Upper lobe of left lung (tissue), 4 donors: ENCODE data around the gene CHKA.

Source experiments
- EP300 ChIP-seq, 4 donors: sonication (generic); formaldehyde crosslinking; IDR thresholded peaks; one replicate each; pipeline ENCODE4 v1.5.1; 2017; ENCODE audit warnings: antibody characterized with exemption in 4 of 4, control low read depth in 2 of 4
- POLR2A ChIP-seq, 4 donors: fragments of 450-650 bp; IDR thresholded peaks; one replicate each; pipeline ENCODE4 v1.5.1; 2016 to 2017; ENCODE audit warnings: antibody characterized with exemption in 4 of 4, mild to moderate bottlenecking in 2 of 4
- POLR2AphosphoS5 ChIP-seq, 2 donors: sonication (generic); formaldehyde crosslinking; IDR thresholded peaks; one replicate each; pipeline ENCODE4 v1.5.1; 2017; ENCODE audit warnings: antibody characterized with exemption in 2 of 2
- TF ChIP-seq, protein P1 (sequence below), 6 experiments: fragments of 450-650 bp in 4 of 6; fragments of 200-600 bp in 2 of 6; sonication (generic) in 2 of 6; IDR thresholded peaks; one replicate each; pipeline ENCODE4 v1.5.1; 2016 to 2019; ENCODE audit warnings: antibody characterized with exemption in 6 of 6

DNA sequence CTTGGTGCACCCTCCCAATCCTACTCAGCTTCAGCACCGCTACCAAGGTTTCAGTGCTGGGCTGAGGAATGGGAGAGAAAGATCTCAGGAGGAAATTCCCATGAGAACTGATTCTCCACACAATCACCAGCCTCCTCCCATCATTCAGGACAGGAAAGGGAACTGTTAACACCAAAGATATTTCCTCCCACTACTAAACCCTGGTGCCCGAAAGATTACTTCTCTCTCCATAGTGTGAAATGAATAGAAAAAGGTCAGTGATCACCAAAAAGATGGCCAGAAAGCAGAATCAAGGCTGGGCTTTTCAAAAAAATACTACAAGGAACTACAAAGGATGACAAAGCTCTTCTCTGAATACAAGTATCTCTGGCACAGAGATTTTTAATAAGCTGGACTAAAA lies 56.3 kb downstream of the CHKA start:
- TF ChIP-seq, protein P1, sequence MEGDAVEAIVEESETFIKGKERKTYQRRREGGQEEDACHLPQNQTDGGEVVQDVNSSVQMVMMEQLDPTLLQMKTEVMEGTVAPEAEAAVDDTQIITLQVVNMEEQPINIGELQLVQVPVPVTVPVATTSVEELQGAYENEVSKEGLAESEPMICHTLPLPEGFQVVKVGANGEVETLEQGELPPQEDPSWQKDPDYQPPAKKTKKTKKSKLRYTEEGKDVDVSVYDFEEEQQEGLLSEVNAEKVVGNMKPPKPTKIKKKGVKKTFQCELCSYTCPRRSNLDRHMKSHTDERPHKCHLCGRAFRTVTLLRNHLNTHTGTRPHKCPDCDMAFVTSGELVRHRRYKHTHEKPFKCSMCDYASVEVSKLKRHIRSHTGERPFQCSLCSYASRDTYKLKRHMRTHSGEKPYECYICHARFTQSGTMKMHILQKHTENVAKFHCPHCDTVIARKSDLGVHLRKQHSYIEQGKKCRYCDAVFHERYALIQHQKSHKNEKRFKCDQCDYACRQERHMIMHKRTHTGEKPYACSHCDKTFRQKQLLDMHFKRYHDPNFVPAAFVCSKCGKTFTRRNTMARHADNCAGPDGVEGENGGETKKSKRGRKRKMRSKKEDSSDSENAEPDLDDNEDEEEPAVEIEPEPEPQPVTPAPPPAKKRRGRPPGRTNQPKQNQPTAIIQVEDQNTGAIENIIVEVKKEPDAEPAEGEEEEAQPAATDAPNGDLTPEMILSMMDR (IDR thresholded peaks at IDR 0.05) = no peak
- TF ChIP-seq EP300 (IDR thresholded peaks at IDR 0.05) (no peak), POLR2A (IDR thresholded peaks at IDR 0.05) (no peak), POLR2AphosphoS5 (IDR thresholded peaks at IDR 0.05) (no peak)
